ENCODE data around the gene LRP11.

Gene LRP11

DNA sequence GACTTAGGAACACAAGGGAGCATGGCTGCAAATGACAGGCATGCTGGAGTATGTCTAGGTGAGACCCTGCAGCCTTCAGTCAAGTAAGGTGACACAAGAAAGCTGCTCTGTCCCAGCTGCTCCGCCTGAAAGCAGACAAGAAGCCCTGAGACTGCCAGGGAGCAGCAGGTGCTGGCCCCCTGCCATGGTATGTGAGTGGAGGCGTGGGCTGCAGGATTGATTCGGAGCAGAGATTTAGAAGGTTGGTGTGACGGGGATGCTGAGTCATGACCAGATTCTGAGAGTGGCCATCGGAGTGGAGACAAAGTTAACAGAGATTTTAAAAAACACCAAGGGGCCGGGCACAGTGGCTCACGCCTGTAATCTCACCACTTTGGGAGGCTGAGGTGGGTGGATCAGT lies 17.8 kb downstream of the LRP11 start (continued):
- TF ChIP-seq, protein P1, sequence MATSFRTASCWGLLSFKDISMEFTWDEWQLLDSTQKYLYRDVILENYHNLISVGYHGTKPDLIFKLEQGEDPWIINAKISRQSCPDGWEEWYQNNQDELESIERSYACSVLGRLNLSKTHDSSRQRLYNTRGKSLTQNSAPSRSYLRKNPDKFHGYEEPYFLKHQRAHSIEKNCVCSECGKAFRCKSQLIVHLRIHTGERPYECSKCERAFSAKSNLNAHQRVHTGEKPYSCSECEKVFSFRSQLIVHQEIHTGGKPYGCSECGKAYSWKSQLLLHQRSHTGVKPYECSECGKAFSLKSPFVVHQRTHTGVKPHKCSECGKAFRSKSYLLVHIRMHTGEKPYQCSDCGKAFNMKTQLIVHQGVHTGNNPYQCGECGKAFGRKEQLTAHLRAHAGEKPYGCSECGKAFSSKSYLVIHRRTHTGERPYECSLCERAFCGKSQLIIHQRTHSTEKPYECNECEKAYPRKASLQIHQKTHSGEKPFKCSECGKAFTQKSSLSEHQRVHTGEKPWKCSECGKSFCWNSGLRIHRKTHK (tag by site-specific recombination; IDR thresholded peaks at IDR 0.05): no peak
- TF ChIP-seq, protein P2, sequence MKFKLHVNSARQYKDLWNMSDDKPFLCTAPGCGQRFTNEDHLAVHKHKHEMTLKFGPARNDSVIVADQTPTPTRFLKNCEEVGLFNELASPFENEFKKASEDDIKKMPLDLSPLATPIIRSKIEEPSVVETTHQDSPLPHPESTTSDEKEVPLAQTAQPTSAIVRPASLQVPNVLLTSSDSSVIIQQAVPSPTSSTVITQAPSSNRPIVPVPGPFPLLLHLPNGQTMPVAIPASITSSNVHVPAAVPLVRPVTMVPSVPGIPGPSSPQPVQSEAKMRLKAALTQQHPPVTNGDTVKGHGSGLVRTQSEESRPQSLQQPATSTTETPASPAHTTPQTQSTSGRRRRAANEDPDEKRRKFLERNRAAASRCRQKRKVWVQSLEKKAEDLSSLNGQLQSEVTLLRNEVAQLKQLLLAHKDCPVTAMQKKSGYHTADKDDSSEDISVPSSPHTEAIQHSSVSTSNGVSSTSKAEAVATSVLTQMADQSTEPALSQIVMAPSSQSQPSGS (tag by site-specific recombination; IDR thresholded peaks at IDR 0.05; ENCODE audit: low read depth): no peak
- TF ChIP-seq ZNF223 (tag by site-specific recombination; IDR thresholded peaks at IDR 0.05) (no peak), ZNF600 (tag by site-specific recombination; IDR thresholded peaks at IDR 0.05) (peak; percentile 69)
- TF ChIP-seq, protein P3, sequence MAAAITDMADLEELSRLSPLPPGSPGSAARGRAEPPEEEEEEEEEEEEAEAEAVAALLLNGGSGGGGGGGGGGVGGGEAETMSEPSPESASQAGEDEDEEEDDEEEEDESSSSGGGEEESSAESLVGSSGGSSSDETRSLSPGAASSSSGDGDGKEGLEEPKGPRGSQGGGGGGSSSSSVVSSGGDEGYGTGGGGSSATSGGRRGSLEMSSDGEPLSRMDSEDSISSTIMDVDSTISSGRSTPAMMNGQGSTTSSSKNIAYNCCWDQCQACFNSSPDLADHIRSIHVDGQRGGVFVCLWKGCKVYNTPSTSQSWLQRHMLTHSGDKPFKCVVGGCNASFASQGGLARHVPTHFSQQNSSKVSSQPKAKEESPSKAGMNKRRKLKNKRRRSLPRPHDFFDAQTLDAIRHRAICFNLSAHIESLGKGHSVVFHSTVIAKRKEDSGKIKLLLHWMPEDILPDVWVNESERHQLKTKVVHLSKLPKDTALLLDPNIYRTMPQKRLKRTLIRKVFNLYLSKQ (tag by site-specific recombination; IDR thresholded peaks at IDR 0.05; ENCODE audit: borderline replicate concordance): no peak

DNA sequence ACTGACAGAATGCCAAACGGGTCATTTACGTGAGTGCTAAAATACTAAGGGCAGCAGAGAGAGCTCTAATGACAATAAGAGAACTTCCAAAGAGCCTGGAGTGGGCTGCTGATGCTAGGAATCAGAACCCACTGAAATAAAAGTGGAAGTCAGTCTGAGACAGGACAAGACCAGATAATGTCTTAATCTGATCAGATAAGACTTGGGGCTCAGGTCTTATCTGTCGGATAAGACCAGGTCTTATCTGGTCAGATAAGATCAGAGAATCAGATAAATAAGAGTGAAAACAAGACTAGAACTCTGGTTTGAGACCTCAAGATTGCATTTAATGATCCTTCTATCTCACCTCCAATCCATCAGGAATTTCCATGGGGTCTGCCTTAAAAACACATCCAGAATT lies 18.6 kb downstream of the LRP11 start:
- Histone ChIP-seq H3K4me3 (ENCODE audit: low read depth, low read length) (no peak overlapping the region), H3K9me3 (ENCODE audit: control insufficient read depth, insufficient read depth, low read depth, low read length) (no peaks in the 10 kb centered on the region), H3K27ac (ENCODE audit: extremely low read depth, low read depth, low read length) (no peak overlapping the region), H3K4me1 (ENCODE audit: control insufficient read depth, insufficient read depth, low read length) (peaks cover 16% of the 10 kb centered on the region), H3K36me3 (ENCODE audit: control insufficient read depth in 2 of 2, insufficient read depth in 1 of 2, low read length in 2 of 2) (peaks cover 7 to 32% of the 10 kb centered on the region in 2 experiments; a peak in 2 of 3 replicates)
- TF ChIP-seq ZNF175 (tag by site-specific recombination; IDR thresholded peaks at IDR 0.05) (no peak), SP2 (tag by site-specific recombination; IDR thresholded peaks at IDR 0.05) (no peak), ZNF248 (tag by site-specific recombination; IDR thresholded peaks at IDR 0.05) (no peak), ZNF37A (tag by site-specific recombination; IDR thresholded peaks at IDR 0.05) (no peak), ZNF707 (tag by site-specific recombination; IDR thresholded peaks at IDR 0.05) (no peak), WT1 (tag by site-specific recombination; IDR thresholded peaks at IDR 0.05) (no peak), ZNF274 (IDR thresholded peaks at IDR 0.05; ENCODE audit: low read length) (no peak), ZNF274 (tag by site-specific recombination; IDR thresholded peaks at IDR 0.05; ENCODE audit: borderline replicate concordance) (no peak), ZNF747 (tag by site-specific recombination; IDR thresholded peaks at IDR 0.05) (no peak), BCL11B (tag by site-specific recombination; IDR thresholded peaks at IDR 0.05; ENCODE audit: low read depth) (no peak)
- TF ChIP-seq, protein P4, sequence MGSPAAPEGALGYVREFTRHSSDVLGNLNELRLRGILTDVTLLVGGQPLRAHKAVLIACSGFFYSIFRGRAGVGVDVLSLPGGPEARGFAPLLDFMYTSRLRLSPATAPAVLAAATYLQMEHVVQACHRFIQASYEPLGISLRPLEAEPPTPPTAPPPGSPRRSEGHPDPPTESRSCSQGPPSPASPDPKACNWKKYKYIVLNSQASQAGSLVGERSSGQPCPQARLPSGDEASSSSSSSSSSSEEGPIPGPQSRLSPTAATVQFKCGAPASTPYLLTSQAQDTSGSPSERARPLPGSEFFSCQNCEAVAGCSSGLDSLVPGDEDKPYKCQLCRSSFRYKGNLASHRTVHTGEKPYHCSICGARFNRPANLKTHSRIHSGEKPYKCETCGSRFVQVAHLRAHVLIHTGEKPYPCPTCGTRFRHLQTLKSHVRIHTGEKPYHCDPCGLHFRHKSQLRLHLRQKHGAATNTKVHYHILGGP (tag by site-specific recombination; IDR thresholded peaks at IDR 0.05): no peak
- CTCF ChIA-PET: interaction anchor here (0.6 to 5.6 kb wide), 6 partner anchors 10 to 43 kb away, joined by 3 to 49 read pairs (median 4); no protein-coding TSS in a partner anchor
- POLR2A ChIA-PET: interaction anchor here (1.1 to 2.7 kb wide), 2 partner anchors 9 to 18 kb away, joined by 3 to 17 read pairs; partner anchors contain the start of gene LRP11

DNA sequence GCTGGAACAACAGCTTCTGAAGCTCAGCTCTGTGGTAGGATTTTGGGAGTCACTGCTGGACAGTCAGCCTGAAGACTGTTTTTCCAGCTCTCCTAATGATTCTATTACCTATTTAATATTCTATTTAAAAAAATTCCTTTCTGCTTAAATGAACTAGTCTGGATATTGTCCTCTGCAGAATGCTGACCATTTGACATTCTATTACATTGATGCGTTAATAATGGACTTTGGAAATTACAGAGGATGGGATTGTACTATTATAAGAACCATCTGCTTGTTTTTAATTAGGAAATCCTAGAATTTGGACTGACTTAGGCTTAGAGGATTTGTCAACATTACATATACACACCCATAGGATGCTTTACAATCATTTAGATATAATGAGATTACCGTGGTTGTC lies 19.7 kb downstream of the LRP11 start:
- TF ChIP-seq ZNF146 (tag by site-specific recombination; IDR thresholded peaks at IDR 0.05): no peak
- TF ChIP-seq ZNF23 (tag by site-specific recombination; IDR thresholded peaks at IDR 0.05; ENCODE audit: borderline replicate concordance): no peak
- TF ChIP-seq ZNF366 (tag by site-specific recombination; conservative IDR thresholded peaks at IDR 0.05): no peak
- POLR2A ChIA-PET: no interaction called here
- no peaks in the 10 kb centered on the region for H3K9me3 ChIP-seq (ENCODE audit: control insufficient read depth, insufficient read depth, low read depth, low read length)
- no peak overlapping the region for H3K27ac ChIP-seq (ENCODE audit: extremely low read depth, low read depth, low read length)
- CTCF ChIA-PET: interaction anchor here (0.5 to 5.6 kb wide), 8 partner anchors 9 to 403 kb away, joined by 3 to 49 read pairs (median 4); no protein-coding TSS in a partner anchor
- H3K36me3 ChIP-seq (ENCODE audit: control insufficient read depth in 2 of 2, insufficient read depth in 1 of 2, low read length in 2 of 2): peaks cover 7 to 23% of the 10 kb centered on the region in 2 experiments; a peak in 2 of 3 replicates
- peaks cover 16% of the 10 kb centered on the region for H3K4me1 ChIP-seq (ENCODE audit: control insufficient read depth, insufficient read depth, low read length)
- H3K4me3 ChIP-seq (ENCODE audit: low read depth, low read length): no peak overlapping the region

All from HEK293 (cell line).